ENCODE measurements around the gene PEX10. TPM values are rescaled to one million over a fixed set of nuclear protein-coding genes. Genes with fewer than 3 reads are reported as not detected.

Gene PEX10
- total RNA-seq, 1 donor: 34.7 TPM

DNA sequence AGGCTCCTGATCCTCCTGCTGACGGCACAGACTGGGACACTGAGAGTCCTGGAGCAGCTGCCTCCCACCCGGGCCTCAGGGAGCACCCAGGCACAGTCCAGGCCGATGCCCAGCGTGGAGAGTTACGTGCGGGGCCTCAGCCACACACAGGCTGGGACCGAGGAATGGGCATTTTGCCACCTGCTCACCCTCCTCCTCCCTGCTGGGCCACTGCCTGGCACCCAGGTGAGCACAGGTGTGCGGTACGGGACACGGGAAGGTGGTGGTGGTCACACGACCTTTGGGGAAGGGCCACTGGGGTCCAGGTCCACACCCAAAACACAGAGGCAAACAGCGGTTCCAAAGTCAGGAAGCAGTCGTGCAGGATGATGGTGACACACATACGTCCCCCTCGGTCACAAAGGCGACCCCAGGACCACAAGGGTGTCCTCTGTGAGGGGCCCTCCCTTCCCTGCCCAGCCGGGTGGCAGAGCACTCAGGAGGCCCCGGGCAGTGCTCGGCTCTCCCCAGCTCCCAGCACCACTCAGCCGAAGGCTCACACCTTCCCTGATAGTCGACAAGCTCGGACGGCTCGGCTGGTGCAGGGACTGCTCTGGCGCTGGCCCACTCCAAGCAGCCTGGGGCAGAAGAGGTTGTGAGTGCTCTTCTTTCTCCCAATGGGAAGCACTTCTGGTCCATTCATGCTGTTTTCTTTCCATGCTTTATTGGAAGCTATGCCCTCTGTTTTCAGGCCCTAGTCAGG is 35.3 kb downstream of the PEX10 start:
- no peaks in the 10 kb centered on the region for H3K27me3 ChIP-seq (ENCODE audit: insufficient read depth, low read length)
- no peaks in the 10 kb centered on the region for H3K9me3 ChIP-seq (ENCODE audit: low read depth, low read length)
- TF ChIP-seq, protein P1, sequence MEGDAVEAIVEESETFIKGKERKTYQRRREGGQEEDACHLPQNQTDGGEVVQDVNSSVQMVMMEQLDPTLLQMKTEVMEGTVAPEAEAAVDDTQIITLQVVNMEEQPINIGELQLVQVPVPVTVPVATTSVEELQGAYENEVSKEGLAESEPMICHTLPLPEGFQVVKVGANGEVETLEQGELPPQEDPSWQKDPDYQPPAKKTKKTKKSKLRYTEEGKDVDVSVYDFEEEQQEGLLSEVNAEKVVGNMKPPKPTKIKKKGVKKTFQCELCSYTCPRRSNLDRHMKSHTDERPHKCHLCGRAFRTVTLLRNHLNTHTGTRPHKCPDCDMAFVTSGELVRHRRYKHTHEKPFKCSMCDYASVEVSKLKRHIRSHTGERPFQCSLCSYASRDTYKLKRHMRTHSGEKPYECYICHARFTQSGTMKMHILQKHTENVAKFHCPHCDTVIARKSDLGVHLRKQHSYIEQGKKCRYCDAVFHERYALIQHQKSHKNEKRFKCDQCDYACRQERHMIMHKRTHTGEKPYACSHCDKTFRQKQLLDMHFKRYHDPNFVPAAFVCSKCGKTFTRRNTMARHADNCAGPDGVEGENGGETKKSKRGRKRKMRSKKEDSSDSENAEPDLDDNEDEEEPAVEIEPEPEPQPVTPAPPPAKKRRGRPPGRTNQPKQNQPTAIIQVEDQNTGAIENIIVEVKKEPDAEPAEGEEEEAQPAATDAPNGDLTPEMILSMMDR (IDR thresholded peaks at IDR 0.05; ENCODE audit: extremely low read depth, low read depth, low read length): no peak
- no peaks in the 10 kb centered on the region for H4K20me1 ChIP-seq (ENCODE audit: insufficient read depth, low read length)
- no peak overlapping the region for H2AFZ ChIP-seq (ENCODE audit: low read length)
- peaks cover 5% of the 10 kb centered on the region for H3K4me1 ChIP-seq (ENCODE audit: insufficient read depth, low read length)
- no peaks in the 10 kb centered on the region for H3K79me2 ChIP-seq (ENCODE audit: insufficient read depth, low read length)
- no peak overlapping the region for H3K4me3 ChIP-seq (ENCODE audit: insufficient read depth, low read length)
- DNase-seq (ENCODE audit: insufficient read length, low spot score, missing footprints): peak; percentile 69
- H3K36me3 ChIP-seq (ENCODE audit: insufficient read depth, low read length): no peaks in the 10 kb centered on the region
- no peak overlapping the region for H3K4me2 ChIP-seq (ENCODE audit: insufficient read depth, low read length)
- H3K27ac ChIP-seq (ENCODE audit: low read depth, low read length): no peak overlapping the region

DNA sequence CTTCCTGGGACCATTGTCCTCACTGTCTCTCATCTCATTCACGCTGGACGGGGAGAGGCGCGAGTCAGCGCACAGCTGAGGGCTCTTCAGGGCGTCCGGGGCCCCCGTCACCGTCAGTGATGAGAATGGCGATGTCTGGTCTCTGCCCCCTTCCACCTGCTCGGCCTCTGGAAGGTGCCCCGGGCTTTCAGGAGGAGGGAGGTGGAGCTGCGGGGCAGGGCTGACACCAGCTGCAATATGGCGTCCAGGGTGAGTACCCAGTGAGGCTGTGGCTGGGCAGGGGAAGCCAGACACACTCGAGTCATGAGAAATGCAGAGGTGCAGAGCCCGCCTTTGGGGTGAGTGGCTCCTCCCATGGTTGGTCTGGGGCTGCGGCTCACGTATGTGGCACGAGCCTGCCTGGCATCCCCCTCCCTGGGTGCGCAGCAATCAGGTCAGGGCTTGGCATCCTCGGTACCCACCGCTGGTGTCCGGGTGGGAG is 36.1 kb downstream of the PEX10 start:
- Histone ChIP-seq H3K4me3 (ENCODE audit: insufficient read depth, low read length) (no peak overlapping the region), H2AFZ (ENCODE audit: low read length) (no peak overlapping the region), H4K20me1 (ENCODE audit: insufficient read depth, low read length) (no peaks in the 10 kb centered on the region), H3K9me3 (ENCODE audit: low read depth, low read length) (no peaks in the 10 kb centered on the region), H3K36me3 (ENCODE audit: insufficient read depth, low read length) (no peaks in the 10 kb centered on the region), H3K27me3 (ENCODE audit: insufficient read depth, low read length) (no peaks in the 10 kb centered on the region), H3K79me2 (ENCODE audit: insufficient read depth, low read length) (no peaks in the 10 kb centered on the region), H3K4me1 (ENCODE audit: insufficient read depth, low read length) (peaks cover 2% of the 10 kb centered on the region), H3K27ac (ENCODE audit: low read depth, low read length) (no peak overlapping the region), H3K4me2 (ENCODE audit: insufficient read depth, low read length) (no peak overlapping the region)
- TF ChIP-seq, protein P1 (IDR thresholded peaks at IDR 0.05; ENCODE audit: extremely low read depth, low read depth, low read length): no peak
- peak; percentile 72 for DNase-seq (ENCODE audit: insufficient read length, low spot score, missing footprints)

DNA sequence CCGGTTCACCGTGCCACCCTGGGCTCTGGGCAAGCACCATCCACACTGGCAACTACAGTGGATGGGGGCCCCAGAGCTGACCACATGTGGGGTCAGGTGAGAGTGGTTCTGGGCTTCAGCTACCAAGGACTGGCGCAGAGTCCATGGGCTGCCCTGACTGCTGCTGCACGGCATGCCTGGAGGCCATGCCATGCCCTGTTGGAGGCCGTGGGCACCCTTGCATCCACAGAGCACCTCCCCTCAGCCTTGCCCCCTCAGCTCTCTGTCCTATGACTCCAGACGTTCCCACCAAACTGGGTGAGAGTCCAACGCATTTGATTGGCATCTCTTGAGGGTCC is 36.5 kb downstream of the PEX10 start:
- Histone ChIP-seq H3K27me3 (ENCODE audit: insufficient read depth, low read length) (no peaks in the 10 kb centered on the region), H3K36me3 (ENCODE audit: insufficient read depth, low read length) (no peaks in the 10 kb centered on the region), H3K4me3 (ENCODE audit: insufficient read depth, low read length) (no peak overlapping the region), H3K27ac (ENCODE audit: low read depth, low read length) (no peak overlapping the region), H3K79me2 (ENCODE audit: insufficient read depth, low read length) (no peaks in the 10 kb centered on the region), H3K4me2 (ENCODE audit: insufficient read depth, low read length) (no peak overlapping the region), H3K9me3 (ENCODE audit: low read depth, low read length) (no peaks in the 10 kb centered on the region), H3K4me1 (ENCODE audit: insufficient read depth, low read length) (no peaks in the 10 kb centered on the region), H4K20me1 (ENCODE audit: insufficient read depth, low read length) (no peaks in the 10 kb centered on the region), H2AFZ (ENCODE audit: low read length) (no peak overlapping the region)
- TF ChIP-seq, protein P1 (IDR thresholded peaks at IDR 0.05; ENCODE audit: extremely low read depth, low read depth, low read length): no peak
- peak; percentile 58 for DNase-seq (ENCODE audit: insufficient read length, low spot score, missing footprints)

DNA sequence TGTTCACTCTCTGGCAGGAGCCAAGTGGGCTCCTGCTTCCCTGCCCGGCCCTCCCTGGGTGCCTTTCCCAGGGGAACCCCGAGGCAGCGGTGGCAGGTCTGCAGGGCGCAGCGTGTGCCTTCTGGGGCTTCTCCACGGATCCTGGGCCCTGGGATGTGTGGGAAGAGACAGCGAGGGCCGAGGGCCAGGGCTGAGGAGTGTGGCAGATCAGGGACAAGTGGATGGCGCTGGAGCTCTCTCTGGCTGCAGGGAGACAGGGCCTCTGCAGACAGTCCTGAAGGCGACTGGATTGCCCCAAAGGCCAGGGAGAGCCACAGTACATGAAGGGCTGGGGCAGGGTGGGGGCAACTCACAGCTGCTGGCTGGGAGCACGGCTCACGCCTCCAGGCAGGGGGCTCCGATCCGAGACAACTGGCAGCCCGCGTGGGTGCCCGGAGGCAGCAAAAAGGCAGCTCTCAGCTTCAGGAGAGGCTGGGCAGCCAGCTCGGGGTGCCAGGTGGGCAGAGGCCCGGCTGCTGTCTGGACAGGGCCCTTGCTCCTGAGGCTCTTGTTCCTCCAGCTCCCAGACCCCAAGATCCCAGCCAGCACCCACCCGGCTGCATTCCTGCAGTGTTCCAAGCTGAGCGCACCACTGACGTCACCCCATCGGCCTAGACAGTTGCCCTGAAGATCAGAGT is 37.0 kb downstream of the PEX10 start:
- DNase-seq (ENCODE audit: insufficient read length, low spot score, missing footprints): peak; percentile 78
- Histone ChIP-seq H3K36me3 (ENCODE audit: insufficient read depth, low read length) (no peaks in the 10 kb centered on the region), H2AFZ (ENCODE audit: low read length) (no peak overlapping the region)

More for the DNA sequence above, 37.0 kb downstream of the PEX10 start:
- H3K79me2 ChIP-seq (ENCODE audit: insufficient read depth, low read length): no peaks in the 10 kb centered on the region
- H3K4me3 ChIP-seq (ENCODE audit: insufficient read depth, low read length): no peak overlapping the region
- no peaks in the 10 kb centered on the region for H3K4me1 ChIP-seq (ENCODE audit: insufficient read depth, low read length)
- no peaks in the 10 kb centered on the region for H3K9me3 ChIP-seq (ENCODE audit: low read depth, low read length)
- TF ChIP-seq, protein P1 (IDR thresholded peaks at IDR 0.05; ENCODE audit: extremely low read depth, low read depth, low read length): no peak
- H3K27me3 ChIP-seq (ENCODE audit: insufficient read depth, low read length): no peaks in the 10 kb centered on the region
- H4K20me1 ChIP-seq (ENCODE audit: insufficient read depth, low read length): no peaks in the 10 kb centered on the region
- no peak overlapping the region for H3K4me2 ChIP-seq (ENCODE audit: insufficient read depth, low read length)
- no peak overlapping the region for H3K27ac ChIP-seq (ENCODE audit: low read depth, low read length)
